Activated CD4-positive, alpha-beta T cell treated with anti-CD3 and anti-CD28 coated beads, Interleukin-10, Interleukin-2, amounts not matched to agents 100 ng/mL and 50 ng/mL, durations not matched to agents 16 hours and 8 hours (primary cell): ENCODE data around the gene REXO5.
"Not testable (repeated sequence)": the region's sequence is repeated elsewhere in the genome, so short reads cannot be mapped to it uniquely, and the experiment has no call there.

Source experiments
- DNase-seq: peaks from one replicate; pipeline ENCODE4 v3.0.0-alpha.2; 2020

Gene REXO5

GRCh38 chr16:20806168-20807050, at the start of gene REXO5, which contains the start of gene ERI2:
TSS of gene REXO5 (plus strand) at chr16:20806527. CDS start at chr16:20806954, 427 bp downstream.
TSS of gene ERI2 (minus strand) at chr16:20806472. CDS start at chr16:20806430, 42 bp downstream.
- peak; percentile 88 for DNase-seq

GRCh38 chr16:20760346-20760745, 46.0 kb upstream of the REXO5 start:
- DNase-seq, result no peak

GRCh38 chr16:20761175-20761574, 45.2 kb upstream of the REXO5 start:
- DNase-seq, result no peak

- DNase-seq, result no peak
Measured at GRCh38 chr16:20762404-20763123, 43.8 kb upstream of the REXO5 start.

- peak; percentile 79 for DNase-seq
Measured at GRCh38 chr16:20763461-20764232, 42.7 kb upstream of the REXO5 start, which contains the start of gene ACSM3. TSS of gene ACSM3 (plus strand) at chr16:20764014. CDS start at chr16:20770035, 6,021 bp downstream.

- DNase-seq, result not testable (repeated sequence)
Measured at GRCh38 chr16:20764448-20764847, 41.9 kb upstream of the REXO5 start.

- DNase-seq, result no peak
Measured at GRCh38 chr16:20765732-20766131, 40.6 kb upstream of the REXO5 start.

- DNase-seq, result no peak
Measured at GRCh38 chr16:20766294-20766693, 40.0 kb upstream of the REXO5 start.

- DNase-seq, result no peak
Measured at GRCh38 chr16:20767577-20767976, 38.8 kb upstream of the REXO5 start.

- no peak for DNase-seq
Measured at GRCh38 chr16:20768121-20768520, 38.2 kb upstream of the REXO5 start.

- no peak for DNase-seq
Measured at GRCh38 chr16:20768818-20769217, 37.5 kb upstream of the REXO5 start.

- no peak for DNase-seq
Measured at GRCh38 chr16:20773679-20774078, 32.6 kb upstream of the REXO5 start.

- peak; percentile 78 for DNase-seq
Measured at GRCh38 chr16:20774703-20775362, 31.5 kb upstream of the REXO5 start.

- no peak for DNase-seq
Measured at GRCh38 chr16:20781697-20782096, 24.6 kb upstream of the REXO5 start.

GRCh38 chr16:20782470-20782869, 23.9 kb upstream of the REXO5 start:
- no peak for DNase-seq

GRCh38 chr16:20784204-20784603, 22.1 kb upstream of the REXO5 start:
- DNase-seq, result no peak

GRCh38 chr16:20789130-20789529, 17.2 kb upstream of the REXO5 start:
- DNase-seq, result no peak

- DNase-seq, result no peak
Measured at GRCh38 chr16:20791923-20792612, 14.3 kb upstream of the REXO5 start.

GRCh38 chr16:20798364-20798763, 8.0 kb upstream of the REXO5 start:
- no peak for DNase-seq

GRCh38 chr16:20799599-20799998, 6.7 kb upstream of the REXO5 start:
- no peak for DNase-seq

- no peak for DNase-seq
Measured at GRCh38 chr16:20801278-20801677, 5.0 kb upstream of the REXO5 start.

- DNase-seq, result no peak
Measured at GRCh38 chr16:20803192-20803560, 3.2 kb upstream of the REXO5 start.
